GM21619 (cell line): Measurements from ENCODE around the gene GLS.
"Not testable (repeated sequence)": the region's sequence is repeated elsewhere in the genome, so short reads cannot be mapped to it uniquely, and the experiment has no call there.

Experiments used
- ATAC-seq: cut with Tn5 transposase; IDR thresholded peaks from one replicate; pipeline ENCODE4 v1.9.1; 2021; ENCODE audit not compliant: unreplicated experiment

Gene GLS

GRCh38 chr2:190880378-190881083 lies at the start of gene GLS:
TSS of gene GLS (plus strand) at chr2:190880821. CDS start at chr2:190881085, 264 bp downstream.
- peak; percentile 74 for ATAC-seq

- ATAC-seq = no peak
These were observed 48.7 kb upstream of the GLS start for GRCh38 chr2:190831941-190832340.

- ATAC-seq = no peak
These were observed 45.8 kb upstream of the GLS start for GRCh38 chr2:190834890-190835208.

GRCh38 chr2:190835303-190835930 lies 45.2 kb upstream of the GLS start:
- no peak for ATAC-seq

GRCh38 chr2:190836767-190837166 lies 43.9 kb upstream of the GLS start:
- no peak for ATAC-seq

GRCh38 chr2:190837420-190837819 lies 43.2 kb upstream of the GLS start:
- no peak for ATAC-seq

- no peak for ATAC-seq
These were observed 42.7 kb upstream of the GLS start for GRCh38 chr2:190837952-190838361.

- ATAC-seq = no peak
These were observed 42.1 kb upstream of the GLS start for GRCh38 chr2:190838492-190838910.

GRCh38 chr2:190840569-190841172 lies 40.0 kb upstream of the GLS start:
- no peak for ATAC-seq

- ATAC-seq = no peak
These were observed 38.7 kb upstream of the GLS start for GRCh38 chr2:190841707-190842505.

GRCh38 chr2:190842606-190843104 lies 38.0 kb upstream of the GLS start:
- ATAC-seq = no peak

- peak; percentile 97 for ATAC-seq
These were observed 36.5 kb upstream of the GLS start for GRCh38 chr2:190843890-190844699.

- no peak for ATAC-seq
These were observed 35.8 kb upstream of the GLS start for GRCh38 chr2:190844700-190845401.

- ATAC-seq = no peak
These were observed 33.9 kb upstream of the GLS start for GRCh38 chr2:190846746-190847145.

- ATAC-seq = no peak
These were observed 33.0 kb upstream of the GLS start for GRCh38 chr2:190847504-190848081.

GRCh38 chr2:190849774-190850173 lies 30.8 kb upstream of the GLS start:
- no peak for ATAC-seq

GRCh38 chr2:190853022-190853421 lies 27.6 kb upstream of the GLS start:
- not testable (repeated sequence) for ATAC-seq

- ATAC-seq = peak; percentile 67
These were observed 26.9 kb upstream of the GLS start for GRCh38 chr2:190853531-190854383.

- ATAC-seq = no peak
These were observed 25.9 kb upstream of the GLS start for GRCh38 chr2:190854726-190855125.
